OCI-LY1 (cell line): ENCODE data around the gene LRRD1.

Experiments used
- CTCF ChIP-seq: fragments of 200-600 bp; sonication (generic), shearing (Covaris generic); IDR thresholded peaks from 2 replicates; pipeline ENCODE4 v1.5.1; 2017; ENCODE audit warnings: mild to moderate bottlenecking, antibody characterized with exemption, low read length, moderate library complexity, mixed read lengths
- EZH2 ChIP-seq: fragments of 200-600 bp; sonication (generic), shearing (Covaris generic); IDR thresholded peaks from 2 replicates; pipeline ENCODE4 v1.8.0; 2017; ENCODE audit warnings: borderline replicate concordance, mixed run types, mild to moderate bottlenecking, antibody characterized with exemption, low read length, moderate library complexity, mixed read lengths

DNA sequence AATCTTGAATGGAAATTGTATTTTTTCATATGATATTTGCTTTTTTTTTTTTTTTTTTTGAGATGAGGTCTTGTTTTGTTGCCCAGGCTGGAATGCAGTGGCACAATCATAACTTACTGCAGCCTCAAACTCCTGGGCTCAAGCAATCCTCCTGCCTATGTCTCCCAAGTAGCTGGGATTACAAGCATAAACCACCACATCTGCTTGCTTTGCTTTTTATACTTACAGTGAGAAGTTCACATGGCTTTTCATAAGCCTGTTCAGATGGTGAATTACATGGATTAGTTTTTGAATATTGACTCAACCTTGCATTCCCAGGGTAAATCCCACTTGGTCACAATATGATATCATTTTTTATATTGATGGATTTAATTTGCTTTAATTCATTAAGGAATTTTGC is 22.0 kb downstream of the LRRD1 start:
- no peak for TF ChIP-seq EZH2
- TF ChIP-seq CTCF: no peak
